GM19324 (cell line): ENCODE measurements around the gene PCA3.

Experiments
- ATAC-seq: cut with Tn5 transposase; IDR thresholded peaks from one replicate; pipeline ENCODE4 v1.9.1; 2021; ENCODE audit warnings: mild to moderate bottlenecking, moderate library complexity; ENCODE audit not compliant: unreplicated experiment, low FRiP score

Gene PCA3

DNA sequence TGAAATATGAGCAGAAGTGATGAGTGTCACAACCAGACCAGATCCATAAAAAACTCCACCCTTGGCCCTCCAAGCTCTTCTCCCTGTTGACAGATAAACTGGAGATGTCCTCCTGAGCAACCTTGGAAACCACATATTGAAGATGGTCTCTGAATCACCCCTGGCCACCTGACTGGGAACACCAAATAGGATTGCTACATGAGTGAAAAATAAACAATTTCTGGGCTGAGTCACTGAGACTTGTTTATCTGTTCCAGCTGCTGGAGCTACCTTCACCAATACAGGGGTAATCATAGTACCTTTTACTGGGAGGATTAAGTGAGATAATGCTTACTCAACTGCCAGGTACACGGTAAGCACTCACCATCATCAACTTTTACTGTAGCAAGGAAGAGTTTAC, 53.3 kb downstream of the PCA3 start:
- ATAC-seq, result no peak

DNA sequence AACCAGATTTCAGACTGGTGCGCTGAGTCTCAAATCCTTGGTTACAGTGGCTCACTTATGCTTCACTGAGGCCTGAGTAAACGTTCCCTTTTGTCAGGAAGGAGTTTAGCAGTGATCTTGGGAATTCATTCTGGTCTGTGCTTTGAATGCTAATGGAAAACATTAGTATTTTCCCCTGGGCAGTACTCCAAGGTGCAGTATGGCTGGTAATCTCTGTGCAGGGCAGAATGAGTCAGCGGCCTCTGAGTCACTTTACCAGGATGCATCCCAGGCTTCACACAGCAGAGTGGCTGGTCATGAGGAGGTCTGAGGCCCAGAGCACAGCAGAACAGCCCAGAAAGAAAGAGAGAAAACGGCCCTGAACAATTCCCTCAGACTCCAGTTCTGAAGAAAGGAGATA, 54.0 kb downstream of the PCA3 start:
- ATAC-seq, result no peak

DNA sequence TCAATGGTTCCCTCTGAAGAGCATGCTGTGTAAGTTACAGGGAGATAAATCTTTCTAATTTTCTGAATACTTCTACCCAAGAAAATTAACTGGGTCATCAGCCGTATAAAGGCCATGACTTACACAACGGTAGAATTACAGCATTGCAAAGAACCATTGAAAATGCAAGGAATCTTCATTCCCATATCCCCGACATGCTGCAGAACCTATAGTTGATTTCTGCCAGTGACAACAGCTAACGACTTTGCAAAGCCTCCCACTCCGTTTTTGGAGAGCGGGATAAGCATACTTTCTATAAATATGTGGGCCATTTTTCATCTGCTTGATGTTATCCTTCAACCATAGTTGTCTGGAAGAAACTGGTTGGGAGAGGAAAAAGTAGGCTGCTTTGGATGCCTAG, 56.2 kb downstream of the PCA3 start:
- no peak for ATAC-seq

DNA sequence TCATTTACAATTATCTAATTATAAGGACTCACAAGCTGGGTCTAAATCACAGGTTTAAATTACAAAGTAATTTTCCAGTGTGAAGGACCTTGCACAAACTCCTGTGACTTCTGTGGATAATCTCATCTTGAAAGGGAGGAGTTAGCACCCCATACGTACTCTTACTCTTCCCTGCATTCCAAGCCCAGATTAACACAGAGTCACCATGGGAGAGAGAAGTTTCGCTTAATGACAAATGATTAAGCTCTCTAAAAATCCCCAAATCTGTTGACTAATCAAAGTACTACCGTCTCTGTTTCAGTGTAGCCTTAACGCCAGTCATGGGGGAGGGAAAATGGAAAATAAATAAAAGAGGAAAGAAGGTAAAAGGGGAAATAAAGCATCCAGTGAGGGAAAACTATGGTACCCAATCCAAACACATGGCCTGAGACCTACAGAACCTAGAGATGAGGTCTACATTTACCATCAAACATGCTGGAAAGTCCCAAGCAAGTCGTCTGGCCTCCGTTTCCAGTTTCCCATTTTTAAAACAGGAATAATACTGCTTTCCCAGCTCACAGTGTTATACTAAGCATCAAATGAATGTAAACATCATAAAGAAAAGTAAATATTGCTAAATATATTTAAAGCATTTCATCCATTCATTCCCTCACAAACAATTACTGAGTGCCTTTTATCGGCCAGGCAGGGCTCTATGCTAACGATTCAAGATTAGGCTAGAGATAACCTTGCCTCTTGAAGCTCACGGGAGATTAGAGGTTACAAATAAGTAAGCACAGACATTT, 63.2 kb downstream of the PCA3 start:
- no peak for ATAC-seq

DNA sequence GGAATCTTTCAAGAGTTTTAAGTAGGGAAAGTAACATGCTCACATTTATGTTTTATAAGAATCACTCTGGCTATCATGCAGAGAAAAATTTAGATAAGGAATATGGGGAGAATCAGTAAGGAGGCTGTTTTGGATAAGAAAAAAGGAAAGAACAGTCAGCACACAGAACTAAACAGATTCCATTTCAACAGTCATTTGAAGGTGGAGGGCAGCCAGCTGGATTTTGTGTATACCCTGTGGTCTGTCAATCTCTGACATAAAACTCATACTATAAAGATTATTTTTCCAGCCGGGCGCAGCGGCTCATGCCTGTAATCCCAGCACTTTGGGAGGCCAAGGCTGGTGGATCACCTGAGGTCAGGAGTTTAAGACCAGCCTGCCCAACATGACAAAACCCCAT, 64.2 kb downstream of the PCA3 start:
- ATAC-seq, result no peak

DNA sequence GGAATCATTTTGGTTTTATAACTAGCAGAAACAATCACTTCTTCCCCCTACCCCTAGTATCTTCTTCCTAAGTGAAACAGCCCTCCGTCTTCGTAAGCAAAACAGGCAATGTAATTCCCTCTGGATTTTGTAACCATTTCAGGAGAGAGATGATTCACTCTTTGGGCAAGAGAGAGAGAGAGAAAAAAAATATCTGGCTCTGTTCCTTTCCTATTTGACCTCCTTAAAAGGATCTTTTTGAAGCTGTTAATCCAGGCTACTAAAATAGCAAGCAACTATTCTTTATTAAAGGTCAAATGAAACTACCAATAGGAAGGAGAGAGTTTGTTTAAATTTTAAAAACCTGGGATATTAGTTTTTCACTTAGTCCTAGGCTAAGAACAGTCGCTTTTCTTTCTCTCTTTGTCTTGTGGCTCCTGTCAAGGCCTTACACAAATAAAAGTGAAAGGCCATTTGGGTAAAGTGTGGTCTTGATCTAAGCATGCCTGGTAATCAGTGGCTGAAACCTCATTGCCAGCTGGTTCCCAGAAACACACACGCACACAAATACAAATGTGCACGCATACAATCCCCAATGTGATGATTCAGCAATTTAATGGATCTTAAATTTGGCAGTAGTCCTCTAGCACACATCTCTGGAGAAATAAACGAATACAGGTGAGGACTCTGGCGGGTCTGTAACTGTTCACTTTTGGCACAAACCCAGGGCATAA, 71.5 kb downstream of the PCA3 start:
- ATAC-seq, result no peak
